Uterus (tissue), 2 donors: ENCODE results near the gene BICDL2.
"Not testable (repeated sequence)": the region's sequence is repeated elsewhere in the genome, so short reads cannot be mapped to it uniquely, and the experiment has no call there.

Experiments
- CTCF ChIP-seq, 4 experiments: fragments of 200-600 bp in 2 of 4; fragments of 450-650 bp in 2 of 4; sonication (generic) in 2 of 4; IDR thresholded peaks; one replicate each; pipeline ENCODE4 v1.5.1; 2016 to 2019; ENCODE audit warnings: antibody characterized with exemption in 4 of 4, mild to moderate bottlenecking in 2 of 4, moderate library complexity in 1 of 4
- POLR2A ChIP-seq, 2 donors: fragments of 450-650 bp; IDR thresholded peaks; one replicate each; pipeline ENCODE4 v1.6.1; 2016; ENCODE audit warnings: antibody characterized with exemption in 2 of 2, mild to moderate bottlenecking in 1 of 2, moderate library complexity in 1 of 2

GRCh38 chr16:3052571-3053329 is 16.0 kb upstream of the BICDL2 start:
- TF ChIP-seq POLR2A, CTCF (IDR thresholded peaks at IDR 0.05): not testable (repeated sequence)
